Measurements from ENCODE around the gene GPR25.

Gene GPR25

GRCh38 chr1:200885623-200886402 lies 13.0 kb downstream of the GPR25 start:
- Histone ChIP-seq H3K27ac (ENCODE audit: low read depth, low read length) (no peak overlapping the region), H3K9me3 (ENCODE audit: control insufficient read depth in 1 of 2, low read length in 2 of 2) (no peaks in the 10 kb centered on the region), H3K36me3 (ENCODE audit: control insufficient read depth in 1 of 2, insufficient read depth in 2 of 2, low read length in 2 of 2) (no peaks in the 10 kb centered on the region), H3K4me1 (ENCODE audit: control insufficient read depth in 1 of 2, insufficient read depth in 2 of 2, low read length in 2 of 2) (peaks cover 15% of the 10 kb centered on the region in 2 donors), H3K4me3 (ENCODE audit: low read depth in 1 of 2, low read length in 2 of 2) (no peak overlapping the region), H3K27me3 (ENCODE audit: control insufficient read depth in 1 of 2, insufficient read depth in 2 of 2, low read length in 2 of 2) (no peaks in the 10 kb centered on the region), H3K9ac (ENCODE audit: low read depth in 1 of 2, low read length in 2 of 2) (no peak overlapping the region)

DNA sequence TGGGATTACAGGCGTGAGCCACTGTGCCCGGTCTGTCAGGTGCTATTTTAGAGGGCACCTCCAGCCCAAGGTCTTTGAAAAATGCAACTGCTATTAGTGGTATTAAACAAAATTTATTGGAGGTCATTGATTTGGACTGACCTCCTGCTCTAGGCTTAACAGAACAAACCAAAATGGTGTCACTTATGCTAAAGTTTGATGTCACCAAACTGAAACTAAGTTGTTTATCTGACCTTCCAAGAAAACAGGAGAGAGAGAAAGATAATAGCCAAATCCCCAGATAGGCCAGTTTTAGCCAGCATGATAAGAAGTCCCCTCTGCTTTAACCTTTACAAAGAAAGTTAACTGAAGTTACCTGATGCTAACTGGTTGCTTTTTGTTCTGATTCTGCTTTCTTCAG lies 13.8 kb downstream of the GPR25 start:
- H3K27me3 ChIP-seq (ENCODE audit: control insufficient read depth in 1 of 2, insufficient read depth in 2 of 2, low read length in 2 of 2): no peaks in the 10 kb centered on the region
- no peaks in the 10 kb centered on the region for H3K9me3 ChIP-seq (ENCODE audit: control insufficient read depth in 1 of 2, low read length in 2 of 2)
- H3K9ac ChIP-seq (ENCODE audit: low read depth in 1 of 2, low read length in 2 of 2): no peak overlapping the region
- no peak overlapping the region for H3K4me3 ChIP-seq (ENCODE audit: low read depth in 1 of 2, low read length in 2 of 2)
- no peaks in the 10 kb centered on the region for H3K36me3 ChIP-seq (ENCODE audit: control insufficient read depth in 1 of 2, insufficient read depth in 2 of 2, low read length in 2 of 2)
- no peak overlapping the region for H3K27ac ChIP-seq (ENCODE audit: low read depth, low read length)
- H3K4me1 ChIP-seq (ENCODE audit: control insufficient read depth in 1 of 2, insufficient read depth in 2 of 2, low read length in 2 of 2): peaks cover 17% of the 10 kb centered on the region in 2 donors

GRCh38 chr1:200887036-200887435 lies 14.3 kb downstream of the GPR25 start:
- Histone ChIP-seq H3K36me3 (ENCODE audit: control insufficient read depth in 1 of 2, insufficient read depth in 2 of 2, low read length in 2 of 2) (no peaks in the 10 kb centered on the region), H3K9me3 (ENCODE audit: control insufficient read depth in 1 of 2, low read length in 2 of 2) (no peaks in the 10 kb centered on the region), H3K4me3 (ENCODE audit: low read depth in 1 of 2, low read length in 2 of 2) (no peak overlapping the region), H3K27me3 (ENCODE audit: control insufficient read depth in 1 of 2, insufficient read depth in 2 of 2, low read length in 2 of 2) (no peaks in the 10 kb centered on the region), H3K9ac (ENCODE audit: low read depth in 1 of 2, low read length in 2 of 2) (no peak overlapping the region), H3K27ac (ENCODE audit: low read depth, low read length) (no peak overlapping the region), H3K4me1 (ENCODE audit: control insufficient read depth in 1 of 2, insufficient read depth in 2 of 2, low read length in 2 of 2) (peaks cover 22% of the 10 kb centered on the region in 2 donors)

- Histone ChIP-seq H3K27ac (ENCODE audit: low read depth, low read length) (no peak overlapping the region), H3K9me3 (ENCODE audit: control insufficient read depth in 1 of 2, low read length in 2 of 2) (no peaks in the 10 kb centered on the region), H3K27me3 (ENCODE audit: control insufficient read depth in 1 of 2, insufficient read depth in 2 of 2, low read length in 2 of 2) (no peaks in the 10 kb centered on the region), H3K4me1 (ENCODE audit: control insufficient read depth in 1 of 2, insufficient read depth in 2 of 2, low read length in 2 of 2) (peaks cover 29 to 30% of the 10 kb centered on the region in 2 donors), H3K4me3 (ENCODE audit: low read depth in 1 of 2, low read length in 2 of 2) (no peak overlapping the region), H3K9ac (ENCODE audit: low read depth in 1 of 2, low read length in 2 of 2) (no peak overlapping the region), H3K36me3 (ENCODE audit: control insufficient read depth in 1 of 2, insufficient read depth in 2 of 2, low read length in 2 of 2) (no peaks in the 10 kb centered on the region)
Observed at GRCh38 chr1:200887772-200888348, 15.1 kb downstream of the GPR25 start.

DNA sequence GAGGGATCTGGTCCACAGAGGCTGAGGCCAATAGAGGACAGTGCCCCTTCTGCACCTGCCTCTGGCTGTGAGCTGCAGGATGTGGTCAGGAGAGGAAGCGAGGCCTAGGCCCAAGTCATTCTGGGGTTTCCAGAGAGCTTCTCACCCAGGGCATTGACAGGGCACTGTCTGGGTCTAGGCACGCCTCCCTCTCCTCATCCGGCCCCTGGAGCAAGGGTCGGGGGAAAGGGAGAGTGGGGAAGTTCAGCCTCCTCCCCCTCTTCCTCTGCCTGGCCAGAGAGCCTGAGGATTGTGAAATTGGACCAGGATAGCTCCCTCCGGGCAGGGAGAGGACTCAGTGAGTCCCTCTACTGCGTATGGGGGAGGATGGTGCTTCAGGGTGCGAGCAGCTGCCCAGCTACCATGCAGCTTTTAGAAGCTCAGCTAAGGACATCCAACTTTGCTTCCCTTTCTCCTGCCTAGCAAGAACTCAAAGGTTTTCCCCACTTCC lies 15.6 kb downstream of the GPR25 start:
- no peak overlapping the region for H3K4me3 ChIP-seq (ENCODE audit: low read depth in 1 of 2, low read length in 2 of 2)
- H3K36me3 ChIP-seq (ENCODE audit: control insufficient read depth in 1 of 2, insufficient read depth in 2 of 2, low read length in 2 of 2): no peaks in the 10 kb centered on the region

GRCh38 chr1:200889571-200889970 lies 16.8 kb downstream of the GPR25 start:
- peaks cover 40 to 45% of the 10 kb centered on the region in 2 donors for H3K4me1 ChIP-seq (ENCODE audit: control insufficient read depth in 1 of 2, insufficient read depth in 2 of 2, low read length in 2 of 2)
- no peak overlapping the region for H3K27ac ChIP-seq (ENCODE audit: low read depth, low read length)
- H3K9me3 ChIP-seq (ENCODE audit: control insufficient read depth in 1 of 2, low read length in 2 of 2): no peaks in the 10 kb centered on the region
- no peaks in the 10 kb centered on the region for H3K36me3 ChIP-seq (ENCODE audit: control insufficient read depth in 1 of 2, insufficient read depth in 2 of 2, low read length in 2 of 2)
- H3K4me3 ChIP-seq (ENCODE audit: low read depth in 1 of 2, low read length in 2 of 2): no peak overlapping the region
- H3K27me3 ChIP-seq (ENCODE audit: control insufficient read depth in 1 of 2, insufficient read depth in 2 of 2, low read length in 2 of 2): no peaks in the 10 kb centered on the region
- H3K9ac ChIP-seq (ENCODE audit: low read depth in 1 of 2, low read length in 2 of 2): no peak overlapping the region

More for the DNA sequence above, 15.6 kb downstream of the GPR25 start:
- no peak overlapping the region for H3K9ac ChIP-seq (ENCODE audit: low read depth in 1 of 2, low read length in 2 of 2)
- no peaks in the 10 kb centered on the region for H3K9me3 ChIP-seq (ENCODE audit: control insufficient read depth in 1 of 2, low read length in 2 of 2)
- H3K27ac ChIP-seq (ENCODE audit: low read depth, low read length): no peak overlapping the region
- no peaks in the 10 kb centered on the region for H3K27me3 ChIP-seq (ENCODE audit: control insufficient read depth in 1 of 2, insufficient read depth in 2 of 2, low read length in 2 of 2)
- H3K4me1 ChIP-seq (ENCODE audit: control insufficient read depth in 1 of 2, insufficient read depth in 2 of 2, low read length in 2 of 2): peaks cover 33 to 35% of the 10 kb centered on the region in 2 donors

GRCh38 chr1:200890027-200890426 lies 17.2 kb downstream of the GPR25 start:
- no peaks in the 10 kb centered on the region for H3K27me3 ChIP-seq (ENCODE audit: control insufficient read depth in 1 of 2, insufficient read depth in 2 of 2, low read length in 2 of 2)
- peaks cover 40 to 45% of the 10 kb centered on the region in 2 donors for H3K4me1 ChIP-seq (ENCODE audit: control insufficient read depth in 1 of 2, insufficient read depth in 2 of 2, low read length in 2 of 2)
- no peaks in the 10 kb centered on the region for H3K9me3 ChIP-seq (ENCODE audit: control insufficient read depth in 1 of 2, low read length in 2 of 2)
- no peak overlapping the region for H3K27ac ChIP-seq (ENCODE audit: low read depth, low read length)
- no peaks in the 10 kb centered on the region for H3K36me3 ChIP-seq (ENCODE audit: control insufficient read depth in 1 of 2, insufficient read depth in 2 of 2, low read length in 2 of 2)
- H3K9ac ChIP-seq (ENCODE audit: low read depth in 1 of 2, low read length in 2 of 2): no peak overlapping the region
- H3K4me3 ChIP-seq (ENCODE audit: low read depth in 1 of 2, low read length in 2 of 2): no peak overlapping the region

- peak overlapping the region; percentile 47 for H3K27ac ChIP-seq (ENCODE audit: low read depth, low read length)
- no peaks in the 10 kb centered on the region for H3K36me3 ChIP-seq (ENCODE audit: control insufficient read depth in 1 of 2, insufficient read depth in 2 of 2, low read length in 2 of 2)
- H3K9ac ChIP-seq (ENCODE audit: low read depth in 1 of 2, low read length in 2 of 2): peak overlapping the region; percentile 72 to 77
- no peaks in the 10 kb centered on the region for H3K9me3 ChIP-seq (ENCODE audit: control insufficient read depth in 1 of 2, low read length in 2 of 2)
- no peaks in the 10 kb centered on the region for H3K27me3 ChIP-seq (ENCODE audit: control insufficient read depth in 1 of 2, insufficient read depth in 2 of 2, low read length in 2 of 2)
- peaks cover 40 to 45% of the 10 kb centered on the region in 2 donors for H3K4me1 ChIP-seq (ENCODE audit: control insufficient read depth in 1 of 2, insufficient read depth in 2 of 2, low read length in 2 of 2)
- H3K4me3 ChIP-seq (ENCODE audit: low read depth in 1 of 2, low read length in 2 of 2): peak overlapping the region; percentile 69 to 73
Observed at GRCh38 chr1:200890818-200891773, 18.3 kb downstream of the GPR25 start.

GRCh38 chr1:200891774-200892157 lies 19.0 kb downstream of the GPR25 start:
- H3K27me3 ChIP-seq (ENCODE audit: control insufficient read depth in 1 of 2, insufficient read depth in 2 of 2, low read length in 2 of 2): no peaks in the 10 kb centered on the region
- no peaks in the 10 kb centered on the region for H3K36me3 ChIP-seq (ENCODE audit: control insufficient read depth in 1 of 2, insufficient read depth in 2 of 2, low read length in 2 of 2)
- H3K4me3 ChIP-seq (ENCODE audit: low read depth in 1 of 2, low read length in 2 of 2): peak overlapping the region; percentile 69 to 73
- no peaks in the 10 kb centered on the region for H3K9me3 ChIP-seq (ENCODE audit: control insufficient read depth in 1 of 2, low read length in 2 of 2)
- H3K9ac ChIP-seq (ENCODE audit: low read depth in 1 of 2, low read length in 2 of 2): peak overlapping the region; percentile 72 to 77
- peak overlapping the region; percentile 47 for H3K27ac ChIP-seq (ENCODE audit: low read depth, low read length)
- peaks cover 40 to 45% of the 10 kb centered on the region in 2 donors for H3K4me1 ChIP-seq (ENCODE audit: control insufficient read depth in 1 of 2, insufficient read depth in 2 of 2, low read length in 2 of 2)
